DOHH2 (cell line): ENCODE results near the gene LENG1.
"Not testable (repeated sequence)": the region's sequence is repeated elsewhere in the genome, so short reads cannot be mapped to it uniquely, and the experiment has no call there.

ENCODE experiments used
- H3F3A ChIP-seq: fragments of 200-600 bp; sonication (generic), shearing (Covaris generic); 2 replicates; pipeline ENCODE4 v1.6.0; 2016; ENCODE audit warnings: antibody characterized with exemption, mild to moderate bottlenecking; ENCODE audit not compliant: control insufficient read depth, insufficient read depth
- H3K27ac ChIP-seq: fragments of 200-600 bp; sonication (generic); 2 replicates; pipeline ENCODE4 v1.5.1; 2014; ENCODE audit warnings: low read depth, mild to moderate bottlenecking, low read length, moderate library complexity
- H3K27me3 ChIP-seq: fragments of 200-600 bp; sonication (generic); 2 replicates; pipeline ENCODE4 v1.6.1; 2014; ENCODE audit warnings: mild to moderate bottlenecking, low read length, mixed read lengths; ENCODE audit not compliant: control insufficient read depth
- H3K36me3 ChIP-seq: fragments of 200-600 bp; sonication (generic); 2 replicates; pipeline ENCODE4 v1.6.1; 2014; ENCODE audit warnings: mild to moderate bottlenecking, low read length, moderate library complexity, mixed read lengths; ENCODE audit not compliant: control insufficient read depth
- H3K4me1 ChIP-seq: fragments of 200-600 bp; sonication (generic); 2 replicates; pipeline ENCODE4 v1.6.1; 2014; ENCODE audit warnings: mild to moderate bottlenecking, low read length, mixed read lengths; ENCODE audit not compliant: control insufficient read depth
- H3K4me2 ChIP-seq: fragments of 200-600 bp; sonication (generic); 2 replicates; pipeline ENCODE4 v1.6.0; 2014; ENCODE audit warnings: mild to moderate bottlenecking, low read length, moderate library complexity
- H3K4me3 ChIP-seq: fragments of 200-600 bp; sonication (generic); 2 replicates; pipeline ENCODE4 v1.5.1; 2014; ENCODE audit warnings: mild to moderate bottlenecking, low read length, mixed read lengths
- H3K79me2 ChIP-seq: fragments of 200-600 bp; sonication (generic); 2 replicates; pipeline ENCODE4 v1.6.1; 2014; ENCODE audit warnings: mild to moderate bottlenecking, low read length, mixed read lengths; ENCODE audit not compliant: control insufficient read depth
- H3K9me2 ChIP-seq: fragments of 200-600 bp; sonication (generic); replicated peaks from 2 replicates; pipeline ENCODE4 v1.6.1; 2014; ENCODE audit warnings: mild to moderate bottlenecking, low read length, mixed read lengths; ENCODE audit not compliant: control insufficient read depth
- H3K9me3 ChIP-seq: fragments of 200-600 bp; sonication (generic); 2 replicates; pipeline ENCODE4 v1.6.1; 2014; ENCODE audit warnings: antibody characterized with exemption, low read length, mixed read lengths; ENCODE audit not compliant: control insufficient read depth, insufficient read depth
- H4K20me1 ChIP-seq: fragments of 200-600 bp; sonication (generic); 2 replicates; pipeline ENCODE4 v1.6.0; 2014; ENCODE audit warnings: low read depth, mild to moderate bottlenecking, antibody characterized with exemption, low read length, moderate library complexity; ENCODE audit not compliant: control insufficient read depth, insufficient read depth
- CTCF ChIP-seq: fragments of 200-600 bp; sonication (generic); IDR thresholded peaks from one replicate; pipeline ENCODE4 v1.5.1; 2014; ENCODE audit warnings: antibody characterized with exemption, mild to moderate bottlenecking, low read depth, low read length; ENCODE audit not compliant: poor library complexity, severe bottlenecking
- EZH2phosphoT487 ChIP-seq: fragments of 200-600 bp; sonication (generic); IDR thresholded peaks from 2 replicates; pipeline ENCODE4 v1.6.1; 2017; ENCODE audit warnings: borderline replicate concordance, mild to moderate bottlenecking, antibody characterized with exemption, low read length, moderate library complexity, mixed read lengths

The LENG1 gene

DNA sequence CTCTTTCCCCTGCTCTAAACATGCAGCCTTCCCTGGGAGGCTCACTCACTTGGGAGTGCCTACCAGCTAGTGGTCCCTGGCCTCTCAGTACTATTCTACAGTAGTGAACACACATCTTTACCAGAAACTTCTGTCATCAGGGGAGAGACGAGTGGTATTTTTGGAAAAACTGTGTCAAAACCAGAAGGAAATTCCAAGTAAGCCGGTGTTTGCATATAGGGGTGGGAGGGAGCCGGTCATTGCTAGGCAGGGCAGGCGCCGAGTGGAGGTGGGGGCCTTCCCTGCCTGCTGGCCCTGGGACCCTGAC, 48.1 kb upstream of the LENG1 start:
- TF ChIP-seq EZH2phosphoT487 (no peak), CTCF (no peak)
- Histone ChIP-seq H3K4me2 (no peak overlapping the region), H3K36me3 (peaks cover 74% of the 10 kb centered on the region), H3K9me3 (no peaks in the 10 kb centered on the region), H3K4me3 (no peak overlapping the region), H4K20me1 (peaks cover 37% of the 10 kb centered on the region), H3F3A (peaks cover 70% of the 10 kb centered on the region), H3K27ac (no peak overlapping the region), H3K4me1 (peaks cover 36% of the 10 kb centered on the region), H3K79me2 (peaks cover 57% of the 10 kb centered on the region), H3K27me3 (no peaks in the 10 kb centered on the region), H3K9me2 (no peaks in the 10 kb centered on the region)

GRCh38 chr19:54207193-54207592, 47.7 kb upstream of the LENG1 start:
- Histone ChIP-seq H4K20me1 (peaks cover 41% of the 10 kb centered on the region), H3K36me3 (peaks cover 78% of the 10 kb centered on the region), H3K4me1 (peaks cover 40% of the 10 kb centered on the region), H3K79me2 (peaks cover 62% of the 10 kb centered on the region), H3F3A (peaks cover 74% of the 10 kb centered on the region), H3K4me2 (peak overlapping the region; percentile 8; the same call in 1 of the 2 replicates)
- H3K9me2 ChIP-seq, H3K4me3 ChIP-seq, H3K27ac ChIP-seq, H3K27me3 ChIP-seq, H3K9me3 ChIP-seq: not testable (repeated sequence)

- Histone ChIP-seq H3K4me3 (no peak overlapping the region), H3K4me1 (peaks cover 44% of the 10 kb centered on the region), H3K79me2 (peaks cover 66% of the 10 kb centered on the region), H3K9me2 (no peaks in the 10 kb centered on the region), H3K27me3 (no peaks in the 10 kb centered on the region), H3K9me3 (no peaks in the 10 kb centered on the region), H3K36me3 (peaks cover 82% of the 10 kb centered on the region), H3K4me2 (peak overlapping the region; percentile 8; the same call in 1 of the 2 replicates), H4K20me1 (peaks cover 45% of the 10 kb centered on the region), H3F3A (peaks cover 78% of the 10 kb centered on the region), H3K27ac (no peak overlapping the region)
- no peak for TF ChIP-seq EZH2phosphoT487
- no peak for TF ChIP-seq CTCF
Measured at GRCh38 chr19:54206831-54207177, 47.3 kb upstream of the LENG1 start.

- peak overlapping the region; percentile 8; the same call in 1 of the 2 replicates for H3K4me2 ChIP-seq
- peaks cover 71% of the 10 kb centered on the region for H3K79me2 ChIP-seq
- no peaks in the 10 kb centered on the region for H3K9me2 ChIP-seq
- TF ChIP-seq CTCF (no peak), EZH2phosphoT487 (no peak)
- no peaks in the 10 kb centered on the region for H3K27me3 ChIP-seq
- H4K20me1 ChIP-seq, result peaks cover 51% of the 10 kb centered on the region
- no peak overlapping the region for H3K27ac ChIP-seq
- peaks cover 47% of the 10 kb centered on the region for H3K4me1 ChIP-seq
- H3K4me3 ChIP-seq, result no peak overlapping the region
- no peaks in the 10 kb centered on the region for H3K9me3 ChIP-seq
- peaks cover 88% of the 10 kb centered on the region for H3K36me3 ChIP-seq
- peaks cover 83% of the 10 kb centered on the region for H3F3A ChIP-seq
Measured at GRCh38 chr19:54206030-54206830, 46.7 kb upstream of the LENG1 start.
